ENCODE data around the gene SLC16A10. TPM values are rescaled to one million over a fixed set of nuclear protein-coding genes. Genes with fewer than 3 reads are reported as not detected.

SLC16A10 gene
- total RNA-seq, 3 donors from 2014 or later = 1.3 to 5.4 (median 1.8) TPM

DNA sequence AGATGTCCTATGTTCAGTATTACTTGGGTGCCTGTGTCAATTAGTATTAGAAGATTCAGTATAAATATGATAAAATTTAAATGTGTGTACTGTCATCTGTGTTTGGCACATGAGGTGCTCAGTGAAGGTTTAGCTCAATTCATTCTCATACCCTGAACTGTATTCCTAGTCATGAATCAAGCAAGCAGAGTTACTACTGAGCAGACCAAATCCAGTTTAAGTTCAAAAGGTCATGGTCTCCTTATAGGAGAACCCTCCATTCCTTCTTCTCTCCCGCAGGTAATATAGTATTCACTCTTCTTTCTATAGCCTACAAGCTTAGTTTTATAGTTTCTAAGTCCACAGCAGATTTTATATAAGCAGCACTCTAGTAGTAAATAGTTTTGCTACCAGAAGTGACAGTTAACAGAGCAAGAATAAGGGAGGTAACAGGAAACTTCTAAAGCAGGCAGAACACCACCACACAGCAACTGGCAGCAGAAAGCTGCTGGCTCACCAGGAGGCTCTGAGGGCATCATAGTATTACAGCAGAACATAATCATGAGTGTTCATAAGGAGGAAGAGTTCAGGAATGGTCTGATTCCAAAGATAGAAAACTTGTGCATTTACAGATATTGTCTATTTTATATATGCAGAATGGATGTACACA is 133.2 kb downstream of the SLC16A10 start:
- no peak overlapping the region for H3K27ac ChIP-seq
- TF ChIP-seq, protein P1, sequence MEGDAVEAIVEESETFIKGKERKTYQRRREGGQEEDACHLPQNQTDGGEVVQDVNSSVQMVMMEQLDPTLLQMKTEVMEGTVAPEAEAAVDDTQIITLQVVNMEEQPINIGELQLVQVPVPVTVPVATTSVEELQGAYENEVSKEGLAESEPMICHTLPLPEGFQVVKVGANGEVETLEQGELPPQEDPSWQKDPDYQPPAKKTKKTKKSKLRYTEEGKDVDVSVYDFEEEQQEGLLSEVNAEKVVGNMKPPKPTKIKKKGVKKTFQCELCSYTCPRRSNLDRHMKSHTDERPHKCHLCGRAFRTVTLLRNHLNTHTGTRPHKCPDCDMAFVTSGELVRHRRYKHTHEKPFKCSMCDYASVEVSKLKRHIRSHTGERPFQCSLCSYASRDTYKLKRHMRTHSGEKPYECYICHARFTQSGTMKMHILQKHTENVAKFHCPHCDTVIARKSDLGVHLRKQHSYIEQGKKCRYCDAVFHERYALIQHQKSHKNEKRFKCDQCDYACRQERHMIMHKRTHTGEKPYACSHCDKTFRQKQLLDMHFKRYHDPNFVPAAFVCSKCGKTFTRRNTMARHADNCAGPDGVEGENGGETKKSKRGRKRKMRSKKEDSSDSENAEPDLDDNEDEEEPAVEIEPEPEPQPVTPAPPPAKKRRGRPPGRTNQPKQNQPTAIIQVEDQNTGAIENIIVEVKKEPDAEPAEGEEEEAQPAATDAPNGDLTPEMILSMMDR (IDR thresholded peaks at IDR 0.05) = no peak
- TF ChIP-seq POLR2AphosphoS5 (IDR thresholded peaks at IDR 0.05) = no peak
- no peak for TF ChIP-seq POLR2A (IDR thresholded peaks at IDR 0.05)

DNA sequence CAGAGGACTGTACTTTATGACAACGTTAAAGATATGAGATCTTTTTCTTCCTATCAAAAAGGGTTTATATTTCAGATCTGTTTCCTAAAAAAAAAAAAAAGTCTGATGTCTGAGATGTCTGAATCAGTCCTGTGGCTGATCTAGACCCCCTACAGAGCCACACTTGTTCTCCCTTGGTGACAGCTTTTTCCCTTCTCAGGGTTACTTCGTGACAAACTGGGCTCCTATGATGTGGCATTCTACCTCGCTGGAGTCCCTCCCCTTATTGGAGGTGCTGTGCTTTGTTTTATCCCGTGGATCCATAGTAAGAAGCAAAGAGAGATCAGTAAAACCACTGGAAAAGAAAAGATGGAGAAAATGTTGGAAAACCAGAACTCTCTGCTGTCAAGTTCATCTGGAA is 134.5 kb downstream of the SLC16A10 start:
- Histone ChIP-seq H3K27me3 (no peaks in the 10 kb centered on the region), H3K36me3 (no peaks in the 10 kb centered on the region), H3K27ac (no peak overlapping the region), H3K4me3 (no peak overlapping the region), H3K9me3 (no peaks in the 10 kb centered on the region), H3K4me1 (no peaks in the 10 kb centered on the region)
- TF ChIP-seq POLR2AphosphoS5 (IDR thresholded peaks at IDR 0.05) = no peak
- no peak for DNase-seq (ENCODE audit: low spot score in 2 of 2)
- intact Hi-C loops (cut with DNase I; ENCODE audit: low total_unique reads) = no loop called here

More for the DNA sequence above, 133.2 kb downstream of the SLC16A10 start:
- Histone ChIP-seq H3K27me3 (no peaks in the 10 kb centered on the region), H3K36me3 (no peaks in the 10 kb centered on the region), H3K4me3 (no peak overlapping the region), H3K4me1 (no peaks in the 10 kb centered on the region), H3K9me3 (no peaks in the 10 kb centered on the region)
- no peak for DNase-seq (ENCODE audit: low spot score in 2 of 2)
- intact Hi-C loops (cut with DNase I; ENCODE audit: low total_unique reads) = no loop called here

GRCh38 chr6:111222341-111222740 is 135.0 kb downstream of the SLC16A10 start:
- no peak for DNase-seq (ENCODE audit: low spot score in 2 of 2)
- TF ChIP-seq, protein P1 (IDR thresholded peaks at IDR 0.05) = no peak
- TF ChIP-seq POLR2A (IDR thresholded peaks at IDR 0.05) = no peak
- no peak for TF ChIP-seq POLR2AphosphoS5 (IDR thresholded peaks at IDR 0.05)
- no peak overlapping the region for H3K27ac ChIP-seq

GRCh38 chr6:111228094-111228493 is 140.8 kb downstream of the SLC16A10 start:
- intact Hi-C loops (cut with DNase I; ENCODE audit: low total_unique reads) = no loop called here
- DNase-seq (ENCODE audit: low spot score in 2 of 2) = no peak
- Histone ChIP-seq H3K27ac (no peak overlapping the region), H3K27me3 (no peaks in the 10 kb centered on the region), H3K4me1 (no peaks in the 10 kb centered on the region), H3K36me3 (no peaks in the 10 kb centered on the region), H3K4me3 (no peak overlapping the region), H3K9me3 (no peaks in the 10 kb centered on the region)
- TF ChIP-seq POLR2A (IDR thresholded peaks at IDR 0.05) (no peak), POLR2AphosphoS5 (IDR thresholded peaks at IDR 0.05) (no peak)
- TF ChIP-seq, protein P1 (IDR thresholded peaks at IDR 0.05) = no peak

More at GRCh38 chr6:111222341-111222740, 135.0 kb downstream of the SLC16A10 start:
- no peaks in the 10 kb centered on the region for H3K27me3 ChIP-seq
- no peaks in the 10 kb centered on the region for H3K36me3 ChIP-seq
- no peaks in the 10 kb centered on the region for H3K9me3 ChIP-seq
- H3K4me1 ChIP-seq = no peaks in the 10 kb centered on the region
- intact Hi-C loops (cut with DNase I; ENCODE audit: low total_unique reads) = no loop called here
- H3K4me3 ChIP-seq = no peak overlapping the region

DNA sequence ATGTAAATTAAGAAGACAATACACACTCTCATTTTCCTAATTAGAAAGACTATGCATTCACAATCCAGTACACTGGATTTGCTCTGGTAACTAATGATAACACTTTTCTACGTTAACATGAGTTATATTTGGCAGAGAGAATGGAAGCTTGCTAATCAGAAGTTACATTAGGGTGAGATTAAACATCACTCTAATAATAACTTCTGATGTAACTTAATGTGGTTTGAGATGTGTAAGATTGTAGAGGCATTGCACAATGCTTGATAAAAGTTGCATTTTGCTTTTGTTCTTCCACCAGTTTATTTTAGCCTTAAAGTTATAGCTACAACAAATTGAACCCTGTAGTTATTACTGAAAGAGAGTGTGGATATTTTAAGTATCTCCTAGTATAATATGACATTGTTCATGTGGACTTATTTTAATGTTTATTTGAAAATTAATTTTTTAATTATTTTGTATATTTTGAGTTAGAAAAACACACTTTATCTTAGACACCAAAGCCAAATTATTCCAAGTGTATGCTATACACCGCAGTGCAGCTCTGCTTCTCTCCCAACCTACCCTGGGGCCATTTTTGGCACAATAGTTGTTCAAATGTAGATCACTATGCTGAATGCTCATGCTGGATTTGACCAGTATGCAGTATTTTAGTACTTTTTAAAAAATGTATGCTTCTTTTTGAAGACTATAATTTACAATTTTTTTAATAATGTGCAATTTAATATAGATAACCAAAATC is 143.2 kb downstream of the SLC16A10 start:
- no peak for DNase-seq (ENCODE audit: low spot score in 2 of 2)
- no peak overlapping the region for H3K4me3 ChIP-seq
- H3K4me1 ChIP-seq = no peaks in the 10 kb centered on the region
- intact Hi-C loops (cut with DNase I; ENCODE audit: low total_unique reads) = no loop called here
- no peaks in the 10 kb centered on the region for H3K27me3 ChIP-seq
- H3K36me3 ChIP-seq = no peaks in the 10 kb centered on the region
- H3K9me3 ChIP-seq = no peaks in the 10 kb centered on the region
- no peak overlapping the region for H3K27ac ChIP-seq
- TF ChIP-seq POLR2AphosphoS5 (IDR thresholded peaks at IDR 0.05) (no peak), POLR2A (IDR thresholded peaks at IDR 0.05) (no peak)
- TF ChIP-seq, protein P1 (IDR thresholded peaks at IDR 0.05) = no peak

Measured in breast epithelium (tissue), 4 donors.